HG03095 (cell line): ENCODE data around the gene HEATR5B.
A peak's percentile ranks its signal among the peaks of the same experiment; 100 is the strongest.

ENCODE experiments used
- ATAC-seq: cut with Tn5 transposase; IDR thresholded peaks from one replicate; pipeline ENCODE4 v1.9.1; 2021; ENCODE audit warnings: moderate library complexity; ENCODE audit not compliant: unreplicated experiment

The HEATR5B gene

GRCh38 chr2:37083873-37084794 lies at the start of gene HEATR5B, which contains the start of gene GPATCH11:
HEATR5B (minus strand) TSS chr2:37084372; CDS start chr2:37083414, 958 bp downstream.
GPATCH11 (plus strand) TSS chr2:37084518; CDS start chr2:37088382, 3,864 bp downstream.
- ATAC-seq = peak; percentile 77

- ATAC-seq = no peak
These were observed 48.7 kb upstream of the HEATR5B start for GRCh38 chr2:37132914-37133313.

- ATAC-seq = no peak
These were observed 41.2 kb upstream of the HEATR5B start for GRCh38 chr2:37125416-37125815.

GRCh38 chr2:37119157-37119556 lies 35.0 kb upstream of the HEATR5B start:
- ATAC-seq = no peak

- ATAC-seq = no peak
These were observed 33.4 kb upstream of the HEATR5B start for GRCh38 chr2:37117566-37117965.

- no peak for ATAC-seq
These were observed 27.8 kb upstream of the HEATR5B start for GRCh38 chr2:37111958-37112357.

- no peak for ATAC-seq
These were observed 26.4 kb upstream of the HEATR5B start for GRCh38 chr2:37110306-37111212.

- no peak for ATAC-seq
These were observed 25.4 kb upstream of the HEATR5B start for GRCh38 chr2:37109523-37109922.

- ATAC-seq = no peak
These were observed 21.0 kb upstream of the HEATR5B start for GRCh38 chr2:37105150-37105549.

GRCh38 chr2:37104178-37104577 lies 20.0 kb upstream of the HEATR5B start:
- ATAC-seq = no peak

GRCh38 chr2:37102588-37102987 lies 18.4 kb upstream of the HEATR5B start:
- no peak for ATAC-seq

- no peak for ATAC-seq
These were observed 15.9 kb upstream of the HEATR5B start for GRCh38 chr2:37100054-37100453.

GRCh38 chr2:37098416-37099118 lies 14.4 kb upstream of the HEATR5B start:
- no peak for ATAC-seq

GRCh38 chr2:37096568-37096967 lies 12.4 kb upstream of the HEATR5B start:
- ATAC-seq = no peak

- ATAC-seq = peak; percentile 44
These were observed 7.7 kb upstream of the HEATR5B start for GRCh38 chr2:37091873-37092272.

- peak; percentile 81 for ATAC-seq
These were observed 5.9 kb upstream of the HEATR5B start for GRCh38 chr2:37090019-37090477.

GRCh38 chr2:37085731-37086147 lies 1.6 kb upstream of the HEATR5B start:
- no peak for ATAC-seq

- no peak for ATAC-seq
These were observed 625 bp upstream of the HEATR5B start for GRCh38 chr2:37084797-37085196.

- no peak for ATAC-seq
These were observed 3.5 kb downstream of the HEATR5B start for GRCh38 chr2:37080689-37081088.

GRCh38 chr2:37080266-37080665 lies 3.9 kb downstream of the HEATR5B start:
- ATAC-seq = no peak

- ATAC-seq = no peak
These were observed 13.2 kb downstream of the HEATR5B start for GRCh38 chr2:37070931-37071330.
